Keratinocyte (primary cell): Measurements from ENCODE around the gene DPYD.

Experiments used
- CTCF ChIP-seq, 3 experiments: IDR thresholded peaks in 1 of 3; conservative IDR thresholded peaks in 1 of 3; optimal IDR thresholded peaks in 1 of 3; 2 replicates in 2 of 3; 3 replicates in 1 of 3; pipeline versions ENCODE3 to v1.5.1; 2011; ENCODE audit warnings: low read length in 3 of 3, mild to moderate bottlenecking in 3 of 3, moderate library complexity in 2 of 3, control low read depth in 1 of 3, inconsistent platforms in 1 of 3; ENCODE audit not compliant: insufficient read depth in 2 of 3; ENCODE audit errors: extremely low read depth in 1 of 3
- EZH2 ChIP-seq: IDR thresholded peaks from one replicate; pipeline ENCODE4 v1.6.1; 2012; ENCODE audit warnings: inconsistent platforms, mild to moderate bottlenecking, low read length, moderate library complexity

GRCh38 chr1:97051823-97052222 lies 869.0 kb downstream of the DPYD start:
- no peak for TF ChIP-seq CTCF (optimal IDR thresholded peaks at IDR 0.05 in 1 of 3, IDR thresholded peaks at IDR 0.05 in 1 of 3, conservative IDR thresholded peaks at IDR 0.05 in 1 of 3; ENCODE audit: extremely low read depth in 1 of 3, insufficient read depth in 2 of 3, low read length in 3 of 3)
- no peak for TF ChIP-seq EZH2
